Right atrium auricular region (tissue), 2 donors: ENCODE data around the gene CRYZL1. TPM values are rescaled to one million over a fixed set of nuclear protein-coding genes. Genes with fewer than 3 reads are reported as not detected.
"Not testable (repeated sequence)": the region's sequence is repeated elsewhere in the genome, so short reads cannot be mapped to it uniquely, and the experiment has no call there.

ENCODE experiments used
- DNase-seq: peaks from one replicate; pipeline ENCODE4 v3.0.0-alpha.2; 2019; ENCODE audit warnings: low spot score
- H3K27ac ChIP-seq, 2 donors: fragments of 200-600 bp; sonication (generic); 1 replicate in 1 of 2; 2 replicates in 1 of 2; pipeline ENCODE4 v1.5.1; 2016 to 2019
- H3K27me3 ChIP-seq, 2 donors: fragments of 200-600 bp; sonication (generic); one replicate each; pipeline versions ENCODE4 v1.5.1 to v1.6.0; 2017 to 2019
- H3K36me3 ChIP-seq: fragments of 200-600 bp; sonication (generic); one replicate; pipeline ENCODE4 v1.5.1; 2016
- H3K4me1 ChIP-seq, 2 donors: fragments of 200-600 bp; sonication (generic); one replicate each; pipeline versions ENCODE4 v1.5.1 to v1.6.0; 2017 to 2019
- H3K4me3 ChIP-seq, 2 donors: fragments of 200-600 bp; sonication (generic); 1 replicate in 1 of 2; 2 replicates in 1 of 2; pipeline ENCODE4 v1.5.1; 2017 to 2019; ENCODE audit warnings: mild to moderate bottlenecking in 1 of 2, moderate library complexity in 1 of 2
- H3K9me3 ChIP-seq, 2 donors: fragments of 200-600 bp; sonication (generic); one replicate each; pipeline ENCODE4 v1.5.1; 2019
- total RNA-seq, 2 donors: library from RNA; depleted of rRNA; stranded (reverse); fragments of >200 nt; gene quantifications; one replicate each; pipeline ENCODE4 v1.1.0, GENCODE V29; 2016
- TF ChIP-seq, protein P1 (sequence below), 2 donors: fragments of 200-600 bp; sonication (generic); IDR thresholded peaks; one replicate each; pipeline ENCODE4 v1.5.1; 2019; ENCODE audit warnings: antibody characterized with exemption in 2 of 2

The CRYZL1 gene
- total RNA-seq, 2 donors from 2014 or later = 19.0 to 27.5 TPM

DNA sequence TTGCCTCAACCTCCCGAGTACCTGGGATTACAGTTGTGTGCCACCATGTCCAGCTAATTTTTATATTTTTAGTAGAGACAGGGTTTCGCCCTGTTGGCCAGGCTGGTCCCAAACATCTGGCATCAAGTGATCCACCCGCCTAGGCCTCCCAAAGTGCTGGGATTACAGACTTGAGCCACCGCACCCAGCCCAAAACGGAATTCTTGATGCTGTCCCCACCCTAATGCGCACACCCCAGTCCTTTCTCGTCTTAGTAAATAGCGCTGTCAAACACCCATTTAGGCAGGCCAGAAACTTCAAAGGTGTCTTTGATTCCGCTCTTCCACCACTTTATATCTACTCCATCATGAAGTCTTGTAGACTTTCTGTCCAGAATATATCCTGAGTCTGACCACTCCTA, 35.9 kb upstream of the CRYZL1 start:
- Histone ChIP-seq H3K27ac (no peak overlapping the region), H3K36me3 (no peaks in the 10 kb centered on the region), H3K9me3 (no peaks in the 10 kb centered on the region), H3K4me1 (peaks cover 0 to 16% of the 10 kb centered on the region in 2 donors), H3K4me3 (no peak overlapping the region), H3K27me3 (no peaks in the 10 kb centered on the region)
- no peak for DNase-seq
- TF ChIP-seq, protein P1, sequence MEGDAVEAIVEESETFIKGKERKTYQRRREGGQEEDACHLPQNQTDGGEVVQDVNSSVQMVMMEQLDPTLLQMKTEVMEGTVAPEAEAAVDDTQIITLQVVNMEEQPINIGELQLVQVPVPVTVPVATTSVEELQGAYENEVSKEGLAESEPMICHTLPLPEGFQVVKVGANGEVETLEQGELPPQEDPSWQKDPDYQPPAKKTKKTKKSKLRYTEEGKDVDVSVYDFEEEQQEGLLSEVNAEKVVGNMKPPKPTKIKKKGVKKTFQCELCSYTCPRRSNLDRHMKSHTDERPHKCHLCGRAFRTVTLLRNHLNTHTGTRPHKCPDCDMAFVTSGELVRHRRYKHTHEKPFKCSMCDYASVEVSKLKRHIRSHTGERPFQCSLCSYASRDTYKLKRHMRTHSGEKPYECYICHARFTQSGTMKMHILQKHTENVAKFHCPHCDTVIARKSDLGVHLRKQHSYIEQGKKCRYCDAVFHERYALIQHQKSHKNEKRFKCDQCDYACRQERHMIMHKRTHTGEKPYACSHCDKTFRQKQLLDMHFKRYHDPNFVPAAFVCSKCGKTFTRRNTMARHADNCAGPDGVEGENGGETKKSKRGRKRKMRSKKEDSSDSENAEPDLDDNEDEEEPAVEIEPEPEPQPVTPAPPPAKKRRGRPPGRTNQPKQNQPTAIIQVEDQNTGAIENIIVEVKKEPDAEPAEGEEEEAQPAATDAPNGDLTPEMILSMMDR (IDR thresholded peaks at IDR 0.05) = no peak

DNA sequence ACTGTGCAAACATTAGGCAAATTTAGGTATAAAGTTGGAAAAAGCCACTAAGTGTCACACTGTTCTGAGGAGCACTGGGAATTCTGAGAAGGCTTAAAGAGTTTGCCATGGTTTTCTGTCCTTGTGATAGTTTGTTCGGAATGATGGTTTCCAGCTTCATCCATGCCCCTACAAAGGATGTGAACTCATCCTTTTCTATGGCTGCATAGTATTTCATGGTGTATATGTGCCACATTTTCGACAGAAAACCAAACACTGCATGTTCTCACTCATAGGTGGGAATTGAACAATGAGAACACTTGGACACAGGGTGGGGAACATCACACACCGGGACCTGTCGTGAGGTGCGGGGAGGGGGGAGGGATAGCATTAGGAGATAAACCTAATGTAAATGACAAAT, 35.1 kb upstream of the CRYZL1 start:
- H3K27ac ChIP-seq, H3K27me3 ChIP-seq, DNase-seq, H3K9me3 ChIP-seq, H3K4me3 ChIP-seq, H3K36me3 ChIP-seq: not testable (repeated sequence)
- H3K4me1 ChIP-seq = peaks cover 0 to 16% of the 10 kb centered on the region in 2 donors

DNA sequence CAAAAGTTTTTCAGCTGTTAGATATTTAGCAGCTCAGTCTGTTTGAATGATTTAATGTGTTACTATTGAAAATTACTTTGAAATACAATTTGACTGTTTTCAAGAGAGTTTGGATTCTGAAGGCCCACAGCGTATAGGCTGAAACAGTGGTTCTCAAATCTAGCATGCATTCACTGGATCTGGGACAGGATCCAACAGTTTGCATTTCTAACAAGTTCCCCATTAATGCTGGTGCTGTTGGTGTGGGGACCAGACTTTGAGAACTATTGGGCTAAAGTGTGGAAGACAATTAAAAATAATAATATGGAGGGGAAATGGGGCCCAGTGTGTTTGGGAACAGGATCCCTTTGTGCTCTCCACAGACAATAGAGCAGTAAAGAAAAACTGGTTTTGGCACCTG, 32.7 kb upstream of the CRYZL1 start:
- peaks cover 0 to 12% of the 10 kb centered on the region in 2 donors for H3K4me1 ChIP-seq
- DNase-seq = no peak
- TF ChIP-seq, protein P1 (IDR thresholded peaks at IDR 0.05) = no peak

DNA sequence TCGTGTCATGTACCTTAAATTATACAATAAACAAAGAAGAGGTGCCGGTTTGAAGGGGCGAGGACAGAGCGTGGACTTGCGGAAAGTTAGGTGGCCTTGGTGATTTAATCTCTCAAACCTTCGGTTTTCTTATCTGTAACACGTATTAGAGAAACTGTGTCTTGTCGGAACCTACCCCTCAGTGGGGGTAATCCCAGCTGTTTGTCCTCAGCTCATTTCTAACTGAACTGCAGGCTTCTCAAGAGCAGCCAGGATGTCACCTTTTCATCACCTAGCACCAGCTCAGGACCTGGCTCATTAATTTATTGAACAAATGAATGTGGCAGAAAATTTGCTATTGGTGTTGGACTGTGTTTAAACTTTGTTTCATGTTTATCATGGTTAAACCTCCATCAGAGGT, 31.9 kb upstream of the CRYZL1 start:
- H3K9me3 ChIP-seq = no peaks in the 10 kb centered on the region
- no peak overlapping the region for H3K4me3 ChIP-seq
- H3K27me3 ChIP-seq = no peaks in the 10 kb centered on the region
- TF ChIP-seq, protein P1 (IDR thresholded peaks at IDR 0.05) = no peak
- H3K4me1 ChIP-seq = peaks cover 0 to 15% of the 10 kb centered on the region in 2 donors
- no peak for DNase-seq
- no peaks in the 10 kb centered on the region for H3K36me3 ChIP-seq
- no peak overlapping the region for H3K27ac ChIP-seq

More for the DNA sequence above, 32.7 kb upstream of the CRYZL1 start:
- Histone ChIP-seq H3K4me3 (no peak overlapping the region), H3K36me3 (no peaks in the 10 kb centered on the region), H3K27me3 (no peaks in the 10 kb centered on the region), H3K27ac (no peak overlapping the region), H3K9me3 (no peaks in the 10 kb centered on the region)

DNA sequence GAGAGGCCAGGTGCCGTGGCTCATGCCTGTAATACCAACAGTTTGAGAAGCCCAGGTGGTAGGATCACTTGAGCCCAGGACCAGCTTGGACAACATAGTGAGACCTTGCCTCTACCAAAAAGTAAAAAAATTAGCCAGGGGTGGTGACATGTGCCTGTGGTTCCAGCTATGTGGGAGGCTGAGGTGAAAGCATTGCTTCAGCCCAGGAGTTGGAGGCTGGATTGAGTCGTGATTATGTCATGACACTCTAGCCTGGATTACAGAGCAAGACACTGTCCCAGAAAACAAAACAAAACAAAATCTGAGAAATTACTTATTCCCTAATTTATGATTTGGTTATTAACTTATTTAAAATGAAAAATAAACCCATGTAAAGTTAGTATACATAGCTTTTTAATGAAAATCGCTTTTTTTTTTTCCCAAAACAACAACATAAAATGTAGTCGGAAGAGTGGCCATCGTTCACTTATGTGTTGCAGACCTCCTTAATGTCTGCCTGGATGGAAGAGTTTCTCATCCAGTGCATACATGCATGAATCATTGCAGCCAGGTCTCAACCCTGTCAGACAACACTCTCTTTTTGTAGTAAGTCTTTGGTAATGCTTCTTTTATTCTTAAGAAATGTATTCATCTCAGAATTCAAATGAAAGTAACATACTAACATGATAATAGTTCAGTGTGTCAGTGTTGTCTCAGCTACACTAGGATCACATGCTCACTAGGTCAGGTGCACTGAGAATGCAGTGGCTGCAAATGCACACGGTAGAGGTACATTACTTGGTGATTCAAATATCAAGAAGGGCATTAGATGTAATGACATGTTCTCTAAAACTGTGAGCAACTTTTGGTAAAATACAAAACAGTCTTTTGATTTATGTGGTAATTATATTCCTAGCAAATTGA, 28.8 kb upstream of the CRYZL1 start:
- no peaks in the 10 kb centered on the region for H3K9me3 ChIP-seq
- no peak for DNase-seq
- TF ChIP-seq, protein P1 (IDR thresholded peaks at IDR 0.05) = no peak
- no peak overlapping the region for H3K4me3 ChIP-seq
- no peaks in the 10 kb centered on the region for H3K27me3 ChIP-seq
- no peak overlapping the region for H3K27ac ChIP-seq
- no peaks in the 10 kb centered on the region for H3K36me3 ChIP-seq
- peaks cover 0 to 32% of the 10 kb centered on the region in 2 donors for H3K4me1 ChIP-seq

DNA sequence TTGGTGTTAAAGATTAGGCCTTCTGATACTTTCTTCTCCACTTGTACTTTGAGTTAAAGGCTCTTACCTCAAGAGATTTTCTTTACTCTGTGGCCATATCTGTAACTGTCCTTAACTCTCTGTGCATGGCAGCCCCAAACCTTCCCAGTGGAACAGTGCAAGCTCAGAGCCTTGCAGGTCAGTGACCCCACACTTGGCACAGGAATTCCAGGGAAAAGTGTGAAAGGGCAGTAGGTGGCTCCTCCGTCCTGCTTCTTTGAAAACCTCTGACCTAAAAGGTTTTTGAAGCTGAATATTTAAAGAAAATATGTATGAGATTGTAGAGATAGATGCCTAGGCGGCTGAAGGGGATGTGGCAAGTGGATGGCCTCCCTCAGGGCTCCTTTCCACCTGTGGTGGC, 27.1 kb upstream of the CRYZL1 start:
- H3K9me3 ChIP-seq = no peaks in the 10 kb centered on the region
- peaks cover 0 to 34% of the 10 kb centered on the region in 2 donors for H3K4me1 ChIP-seq
- H3K27me3 ChIP-seq = no peaks in the 10 kb centered on the region
- H3K36me3 ChIP-seq = no peaks in the 10 kb centered on the region
- TF ChIP-seq, protein P1 (IDR thresholded peaks at IDR 0.05) = no peak
- no peak overlapping the region for H3K4me3 ChIP-seq
- DNase-seq = no peak
- no peak overlapping the region for H3K27ac ChIP-seq
